Measurements from ENCODE around the gene DGCR6L.

DNA sequence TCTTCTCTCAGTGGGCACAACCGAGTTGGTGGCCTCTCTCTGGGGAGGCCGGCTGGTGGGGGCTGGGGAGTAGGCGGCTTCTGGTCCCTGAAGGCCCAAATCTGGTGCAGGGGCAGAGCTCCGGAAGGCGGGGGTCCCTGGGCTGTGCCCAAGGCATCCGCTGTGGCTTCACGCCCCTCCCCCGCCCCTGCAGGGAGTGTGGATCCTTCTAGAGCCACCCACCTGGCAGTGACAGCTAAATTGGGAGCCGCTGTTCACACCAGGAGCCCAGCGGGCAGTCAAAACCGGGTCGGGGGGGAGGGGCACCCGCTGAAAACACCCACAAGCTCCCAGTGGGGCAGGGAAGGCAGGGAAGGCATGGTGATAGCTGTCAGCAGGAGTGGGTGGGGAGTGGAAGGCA is 47.2 kb downstream of the DGCR6L start:
- no peak for TF ChIP-seq POLR2A (IDR thresholded peaks at IDR 0.05)
- TF ChIP-seq, protein P1, sequence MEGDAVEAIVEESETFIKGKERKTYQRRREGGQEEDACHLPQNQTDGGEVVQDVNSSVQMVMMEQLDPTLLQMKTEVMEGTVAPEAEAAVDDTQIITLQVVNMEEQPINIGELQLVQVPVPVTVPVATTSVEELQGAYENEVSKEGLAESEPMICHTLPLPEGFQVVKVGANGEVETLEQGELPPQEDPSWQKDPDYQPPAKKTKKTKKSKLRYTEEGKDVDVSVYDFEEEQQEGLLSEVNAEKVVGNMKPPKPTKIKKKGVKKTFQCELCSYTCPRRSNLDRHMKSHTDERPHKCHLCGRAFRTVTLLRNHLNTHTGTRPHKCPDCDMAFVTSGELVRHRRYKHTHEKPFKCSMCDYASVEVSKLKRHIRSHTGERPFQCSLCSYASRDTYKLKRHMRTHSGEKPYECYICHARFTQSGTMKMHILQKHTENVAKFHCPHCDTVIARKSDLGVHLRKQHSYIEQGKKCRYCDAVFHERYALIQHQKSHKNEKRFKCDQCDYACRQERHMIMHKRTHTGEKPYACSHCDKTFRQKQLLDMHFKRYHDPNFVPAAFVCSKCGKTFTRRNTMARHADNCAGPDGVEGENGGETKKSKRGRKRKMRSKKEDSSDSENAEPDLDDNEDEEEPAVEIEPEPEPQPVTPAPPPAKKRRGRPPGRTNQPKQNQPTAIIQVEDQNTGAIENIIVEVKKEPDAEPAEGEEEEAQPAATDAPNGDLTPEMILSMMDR (IDR thresholded peaks at IDR 0.05), result no peak

All from thyroid gland (tissue), 4 donors.